Activated CD8-positive, alpha-beta memory T cell treated with anti-CD3 and anti-CD28 coated beads, Interleukin-2, amount 50 U/mL, for 1 hour (primary cell): ENCODE results near the gene CDCA4.

Experiments used
- DNase-seq: peaks from one replicate; pipeline ENCODE4 v3.0.0-alpha.2; 2020; ENCODE audit errors: extremely low read depth

CDCA4 gene

DNA sequence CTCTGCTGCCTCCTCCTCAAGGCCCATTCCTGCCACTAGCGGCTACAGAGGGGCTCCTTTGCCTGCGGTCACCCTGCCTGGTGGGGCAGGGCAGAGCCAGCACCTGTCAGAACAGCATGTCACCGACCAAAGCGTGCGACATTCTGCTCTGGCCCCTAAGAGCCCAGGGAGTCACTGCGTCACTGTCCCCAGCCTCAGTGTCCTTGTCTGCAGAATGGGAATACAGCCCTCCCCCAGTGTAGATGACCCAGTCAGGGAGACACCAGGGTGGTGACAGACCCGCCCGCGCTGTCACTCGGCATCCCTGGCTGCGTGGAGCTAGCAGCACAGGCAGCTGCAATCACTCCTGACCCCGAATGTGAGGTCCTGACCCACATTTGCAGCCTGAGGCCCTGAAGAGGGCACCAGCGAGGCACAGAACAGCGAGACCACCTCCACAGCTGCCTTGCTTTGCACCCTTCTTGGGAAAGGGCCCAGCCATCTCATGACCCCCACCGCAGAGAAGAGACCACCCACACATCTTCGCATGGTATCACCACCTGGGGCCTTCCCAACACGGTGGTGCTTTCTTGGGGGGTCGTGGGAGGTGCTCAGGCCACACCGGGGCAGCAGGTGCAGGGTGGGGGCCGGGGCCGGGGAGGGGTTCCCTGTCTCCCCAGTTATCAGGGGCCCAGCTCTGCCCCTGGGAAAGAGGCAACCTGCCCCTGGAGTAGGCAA, 45.2 kb downstream of the CDCA4 start:
- DNase-seq, result no peak

DNA sequence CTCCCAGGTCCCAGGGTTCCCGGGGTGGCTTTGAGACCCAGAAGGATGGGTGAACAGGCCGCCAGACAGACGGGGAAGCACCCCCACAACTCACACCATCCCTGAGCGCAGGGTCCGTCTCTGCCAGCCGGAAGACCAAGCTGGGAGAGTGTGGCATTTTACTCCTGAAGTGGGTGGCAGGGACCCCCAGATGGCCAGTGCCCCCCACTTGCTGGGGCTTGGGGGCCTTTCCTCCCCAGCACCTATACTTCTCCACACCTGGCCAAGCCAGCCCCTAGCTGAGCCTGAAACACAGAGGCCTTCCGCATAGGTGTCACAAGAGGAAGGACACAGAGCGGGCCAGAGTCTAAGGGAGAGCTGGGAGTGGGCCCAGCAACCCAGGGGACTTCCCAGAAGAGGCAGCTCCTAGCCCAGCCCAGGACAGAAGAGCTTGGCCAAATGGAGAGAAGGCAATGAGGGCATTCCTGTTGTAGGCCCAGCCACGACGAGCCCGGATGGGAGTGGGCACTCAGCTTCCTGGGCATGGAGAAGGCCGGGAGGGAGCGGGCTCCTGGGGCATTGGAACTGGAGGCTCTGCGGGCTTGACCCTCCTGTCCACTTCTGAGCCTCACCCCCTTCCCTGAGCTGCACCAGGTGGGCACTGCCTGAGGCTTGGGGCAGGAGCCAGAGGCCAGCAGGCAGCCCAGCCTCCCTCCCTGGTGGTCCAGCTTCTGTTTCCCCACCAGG, 46.1 kb downstream of the CDCA4 start:
- no peak for DNase-seq

- no peak for DNase-seq
Measured at GRCh38 chr14:104974146-104974541, 46.7 kb downstream of the CDCA4 start.

DNA sequence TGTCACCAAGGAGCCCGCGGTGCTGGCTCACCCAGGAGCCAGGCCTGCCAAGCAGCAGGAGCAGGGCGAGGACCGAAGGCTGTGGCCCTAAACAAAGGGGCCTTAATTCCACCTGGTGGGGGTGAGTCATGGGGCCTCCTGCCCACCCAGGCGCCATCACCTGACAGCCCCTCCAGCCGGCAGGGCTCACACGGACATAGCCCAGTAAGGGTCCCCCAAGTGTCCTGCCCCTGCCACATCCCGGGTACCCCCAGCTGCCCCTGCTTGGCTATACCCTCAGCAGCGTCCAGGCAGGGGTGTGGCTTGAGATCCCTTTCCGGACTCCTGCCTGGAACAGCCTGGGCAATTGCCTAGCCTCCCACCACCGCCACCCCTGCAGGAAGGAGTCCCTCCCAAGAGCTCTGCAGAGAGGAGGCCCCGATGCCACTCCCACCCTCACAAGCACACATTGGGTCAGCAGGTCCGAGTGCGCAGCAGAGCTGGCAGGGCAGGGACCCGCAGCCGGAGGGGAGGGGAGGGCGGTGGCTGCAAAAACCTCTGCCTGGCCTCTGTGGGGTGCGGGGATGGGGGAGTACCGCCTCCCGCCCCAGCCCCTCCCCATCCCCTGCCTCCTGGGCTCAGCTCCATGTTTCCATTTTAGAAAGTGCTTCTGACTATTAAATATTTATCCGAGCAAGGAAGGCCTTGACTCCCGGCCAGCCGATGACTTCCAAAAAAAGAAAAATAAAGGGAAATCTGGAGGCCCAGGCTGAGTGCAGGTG, 47.3 kb downstream of the CDCA4 start:
- no peak for DNase-seq

- no peak for DNase-seq
Measured at GRCh38 chr14:104973135-104973384, 47.8 kb downstream of the CDCA4 start.

DNA sequence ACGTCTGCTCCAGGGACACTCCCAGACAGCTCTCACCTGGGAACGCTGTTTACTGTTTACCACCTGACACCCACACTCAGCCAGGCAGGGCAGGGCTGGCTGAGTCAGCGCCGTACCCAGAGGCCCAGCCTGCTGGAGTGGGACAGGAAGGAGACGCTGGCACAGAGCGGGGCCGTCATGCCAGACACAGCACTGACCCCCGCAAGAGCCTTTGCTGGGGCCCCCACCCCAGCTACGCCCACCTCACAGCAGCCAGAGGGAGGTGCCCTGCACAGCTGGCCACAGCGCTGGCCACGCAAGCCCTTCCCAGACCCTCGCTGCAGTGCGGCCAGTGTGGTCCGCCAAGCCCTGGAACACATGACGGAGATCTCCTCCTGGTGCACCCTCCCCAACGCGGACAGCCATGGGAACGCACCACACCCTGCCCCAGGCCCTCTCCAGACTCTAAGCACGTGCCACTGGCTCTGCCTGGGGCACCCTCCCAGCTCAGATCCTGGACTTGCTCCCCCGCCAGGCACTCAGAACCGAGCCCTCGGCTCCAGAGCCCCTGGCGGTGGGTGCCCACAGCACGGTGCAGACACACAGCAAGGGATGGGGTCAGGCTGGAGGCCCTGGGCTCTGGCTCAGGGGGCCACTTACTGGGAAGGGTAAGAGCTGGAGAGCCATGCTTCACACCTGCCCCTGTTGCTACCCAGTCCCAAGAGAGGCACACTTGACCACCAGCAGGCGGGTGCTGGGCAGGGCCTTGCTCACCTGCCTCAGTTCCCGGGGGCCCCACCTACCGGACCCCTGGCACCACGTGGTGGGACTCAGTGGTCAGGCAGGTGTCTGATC, 48.4 kb downstream of the CDCA4 start:
- no peak for DNase-seq

- DNase-seq, result no peak
Measured at GRCh38 chr14:104971447-104972240, 49.2 kb downstream of the CDCA4 start.

DNA sequence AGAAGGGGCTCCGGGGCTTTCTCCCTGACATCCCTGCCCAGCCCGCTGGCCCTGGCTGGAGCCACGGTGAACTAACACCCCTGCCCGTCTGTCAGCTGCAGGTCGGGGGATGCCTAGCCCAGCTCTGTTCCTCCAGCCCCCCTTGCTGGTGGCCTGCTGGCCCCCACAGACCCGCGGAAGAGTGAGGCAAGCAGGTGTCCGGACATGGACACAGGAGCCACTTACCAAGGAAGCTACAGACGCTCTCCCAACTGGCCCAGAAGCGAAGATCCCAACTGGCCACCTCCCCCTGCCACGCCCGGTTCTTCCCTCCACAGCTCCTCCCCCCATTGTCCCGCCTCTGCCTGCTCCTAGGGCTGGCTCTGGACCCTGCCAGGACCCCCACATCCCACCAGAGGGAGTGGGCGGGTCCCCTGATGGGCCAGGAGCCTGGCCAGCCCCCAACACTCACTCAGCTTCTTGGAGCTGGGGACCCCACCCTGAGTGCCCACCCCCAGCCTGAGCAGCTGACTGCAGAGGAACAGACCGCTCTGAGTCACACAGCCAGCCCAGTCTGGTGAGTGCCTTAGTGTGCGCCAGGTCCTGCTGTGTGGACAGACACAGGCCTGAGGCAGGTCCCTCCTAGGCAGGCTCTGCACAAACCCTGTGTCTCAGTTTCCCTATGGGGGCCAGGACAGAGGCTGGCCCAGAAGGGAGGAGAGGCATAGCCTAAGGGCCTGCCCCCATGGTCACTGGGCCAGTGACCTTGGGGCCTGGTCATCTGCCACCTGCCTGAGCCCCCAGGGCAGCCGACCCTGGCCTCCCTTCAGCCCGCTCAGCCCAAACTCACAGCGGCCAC, 50.4 kb downstream of the CDCA4 start:
- DNase-seq, result no peak

- no peak for DNase-seq
Measured at GRCh38 chr14:104969741-104970230, 51.1 kb downstream of the CDCA4 start.

- DNase-seq, result no peak
Measured at GRCh38 chr14:104968541-104969401, 52.1 kb downstream of the CDCA4 start.

GRCh38 chr14:104968153-104968527, 52.7 kb downstream of the CDCA4 start:
- no peak for DNase-seq

DNA sequence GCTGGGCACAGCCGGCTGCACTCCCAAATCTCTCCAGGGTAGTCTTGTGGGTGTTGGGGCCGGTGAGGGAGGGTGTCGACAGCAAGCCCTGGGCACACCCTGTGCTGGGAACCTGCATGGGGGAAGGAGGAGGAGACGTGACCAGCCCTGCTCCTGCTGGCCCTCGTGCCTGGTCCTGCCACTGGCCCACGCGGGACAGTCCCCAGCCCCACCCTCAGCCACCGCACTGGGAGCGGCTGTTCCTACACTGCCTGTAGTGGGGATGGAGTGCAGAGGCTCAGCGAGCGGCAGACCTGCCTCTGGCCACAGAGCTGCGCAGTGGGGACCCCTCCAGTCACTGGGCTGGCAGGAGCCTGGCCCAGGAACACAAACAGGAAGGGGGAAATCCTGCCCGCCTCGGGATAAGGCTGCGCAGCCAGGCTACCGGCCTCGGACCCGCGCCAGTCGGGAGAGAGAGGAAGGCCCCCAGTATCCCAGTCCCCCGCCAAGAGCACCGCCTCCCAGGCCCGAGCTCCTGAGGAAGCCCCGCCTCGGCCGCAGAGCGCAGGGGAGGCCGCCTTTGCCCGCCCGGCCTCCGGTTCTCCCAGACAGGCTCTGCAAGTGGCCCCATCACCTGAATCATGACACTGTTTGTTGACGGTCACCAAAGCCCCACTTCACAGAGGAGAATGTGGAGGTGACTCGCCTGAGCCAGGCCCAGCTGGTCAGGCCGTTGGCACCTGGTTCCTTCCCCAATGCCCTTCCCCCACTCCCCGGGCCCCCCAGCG, 53.3 kb downstream of the CDCA4 start:
- no peak for DNase-seq

- no peak for DNase-seq
Measured at GRCh38 chr14:104966981-104967385, 53.9 kb downstream of the CDCA4 start.

GRCh38 chr14:104966261-104966865, 54.5 kb downstream of the CDCA4 start:
- DNase-seq, result no peak

- no peak for DNase-seq
Measured at GRCh38 chr14:104965561-104966231, 55.2 kb downstream of the CDCA4 start.

DNA sequence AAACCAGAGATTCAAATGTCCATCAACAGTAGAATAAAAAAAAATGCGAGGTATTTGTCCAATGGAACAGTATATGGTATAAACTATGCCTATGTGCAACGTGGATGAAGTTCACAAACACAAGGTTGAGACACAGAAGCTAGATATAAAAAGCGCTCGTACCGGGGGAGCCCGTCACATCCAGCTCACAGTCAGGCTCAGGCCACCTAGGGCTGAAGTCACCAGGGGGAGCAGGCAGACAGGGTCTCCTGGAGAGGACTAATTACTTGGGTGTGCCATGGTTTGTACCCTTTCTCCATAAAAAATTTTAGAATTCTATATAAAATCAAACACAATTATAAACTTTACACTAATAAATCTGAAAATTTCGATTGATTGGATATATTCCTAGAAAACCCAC, 56.3 kb downstream of the CDCA4 start:
- DNase-seq, result no peak
